OCI-LY1 (cell line): ENCODE measurements around the gene ZFPM1.

Experiments used
- CTCF ChIP-seq: fragments of 200-600 bp; sonication (generic), shearing (Covaris generic); IDR thresholded peaks from 2 replicates; pipeline ENCODE4 v1.5.1; 2017; ENCODE audit warnings: mild to moderate bottlenecking, antibody characterized with exemption, low read length, moderate library complexity, mixed read lengths
- EZH2 ChIP-seq: fragments of 200-600 bp; sonication (generic), shearing (Covaris generic); IDR thresholded peaks from 2 replicates; pipeline ENCODE4 v1.8.0; 2017; ENCODE audit warnings: borderline replicate concordance, mixed run types, mild to moderate bottlenecking, antibody characterized with exemption, low read length, moderate library complexity, mixed read lengths

- TF ChIP-seq CTCF: no peak
- no peak for TF ChIP-seq EZH2
Measured at GRCh38 chr16:88499292-88499691, 46.2 kb downstream of the ZFPM1 start.
